K562 (cell line): ENCODE data around the gene PIK3CG. TPM values are rescaled to one million over a fixed set of nuclear protein-coding genes. Genes with fewer than 3 reads are reported as not detected.
"Not testable (repeated sequence)": the region's sequence is repeated elsewhere in the genome, so short reads cannot be mapped to it uniquely, and the experiment has no call there.

Experiments used
- ATAC-seq: fragments of 200-7000 bp; cut with Tn5 transposase; 3 replicates; pipeline ENCODE4 v1.9.1; 2020; ENCODE audit warnings: moderate library complexity
- BruUV-seq: library from RNA; stranded (reverse); fragments of 400-500 nt; replicated peaks from 2 replicates; lab custom pipeline; 2021; lab: Mats Ljungman, UMichigan
- CTCF ChIA-PET: fragments of 300-600 bp; formaldehyde crosslinking; extraction: SDS; loops from one replicate; lab custom pipeline; 2021; ENCODE audit warnings: low intra/inter-chr PET ratio; lab: Yijun Ruan, JAX
- POLR2A ChIA-PET: fragments of 300-600, 350-650 bp; sonication (Branson Sonifier 250); formaldehyde crosslinking; extraction: SDS; loops from one replicate; lab custom pipeline; 2021; ENCODE audit warnings: antibody characterized with exemption, inconsistent platforms; lab: Yijun Ruan, JAX
- DNase-seq, 4 experiments: peaks; one replicate each; pipeline versions ENCODE4 v3.0.0 to v3.0.0-alpha.2; 2011 to 2018; ENCODE audit warnings: low spot score in 3 of 4, mixed read lengths in 3 of 4; ENCODE audit errors: extremely low read depth in 1 of 4
- FAIRE-seq: peaks from 2 replicates; lab custom pipeline; 2011; peaks lifted over from hg19 to GRCh38; lab: Jason Lieb, UNC
- H2AFZ ChIP-seq: 2 replicates; pipeline ENCODE4 v1.6.0; 2011; ENCODE audit warnings: low read depth, low read length, control low read depth, inconsistent platforms
- H3K27ac ChIP-seq: fragments of 200-600 bp; 3 replicates; pipeline ENCODE4 v1.8.0; 2011; ENCODE audit warnings: low read depth, mild to moderate bottlenecking, control low read depth, inconsistent platforms, low read length, moderate library complexity, mixed read lengths; ENCODE audit errors: extremely low read depth
- H3K27me3 ChIP-seq, 2 experiments: fragments of 300-600 bp in 1 of 2; 2 replicates in 1 of 2; 3 replicates in 1 of 2; pipeline versions ENCODE4 v1.6.0 to v1.8.0; 2011; ENCODE audit warnings: inconsistent platforms in 2 of 2, low read length in 2 of 2, mild to moderate bottlenecking in 1 of 2, mixed read lengths in 1 of 2, moderate library complexity in 1 of 2; ENCODE audit not compliant: control insufficient read depth in 2 of 2, insufficient read depth in 2 of 2
- H3K36me3 ChIP-seq: fragments of 300-600 bp; 3 replicates; pipeline ENCODE4 v1.8.0; 2011; ENCODE audit warnings: mild to moderate bottlenecking, low read length, inconsistent platforms; ENCODE audit not compliant: control insufficient read depth, insufficient read depth
- H3K4me1 ChIP-seq, 2 experiments: fragments of 200-600 bp in 1 of 2; replicated peaks in 1 of 2; 2 replicates in 1 of 2; 3 replicates in 1 of 2; pipeline versions ENCODE4 v1.5.1 to v1.8.0; 2011; ENCODE audit warnings: inconsistent platforms in 2 of 2, low read length in 2 of 2, mild to moderate bottlenecking in 1 of 2, mixed read lengths in 1 of 2, moderate library complexity in 1 of 2; ENCODE audit not compliant: control insufficient read depth in 2 of 2, insufficient read depth in 2 of 2
- H3K4me2 ChIP-seq: 2 replicates; pipeline ENCODE4 v1.6.1; 2011; ENCODE audit warnings: low read length, control low read depth, inconsistent platforms, mixed read lengths; ENCODE audit not compliant: insufficient read depth
- H3K4me3 ChIP-seq: fragments of 200-600 bp; sonication (generic), shearing (Covaris generic); 2 replicates; pipeline ENCODE4 v1.5.1; 2016; ENCODE audit warnings: control low read depth, inconsistent platforms
- H3K79me2 ChIP-seq: fragments of 200-600 bp; 3 replicates; pipeline ENCODE4 v1.8.0; 2011; ENCODE audit warnings: low read length, inconsistent platforms; ENCODE audit not compliant: control insufficient read depth, insufficient read depth
- H3K9ac ChIP-seq, 2 experiments: 2 replicates each; pipeline versions ENCODE4 v1.6.0 to v1.6.1; 2011; ENCODE audit warnings: low read depth in 2 of 2, low read length in 2 of 2, control low read depth in 1 of 2, inconsistent platforms in 1 of 2, mild to moderate bottlenecking in 1 of 2, mixed read lengths in 1 of 2; ENCODE audit not compliant: insufficient read depth in 1 of 2
- H3K9me1 ChIP-seq: one replicate; pipeline ENCODE4 v1.6.0; 2011; ENCODE audit warnings: inconsistent platforms, mild to moderate bottlenecking, low read length, moderate library complexity; ENCODE audit not compliant: control insufficient read depth, insufficient read depth
- H3K9me3 ChIP-seq: replicated peaks from 2 replicates; pipeline ENCODE4 v1.5.1; 2011; ENCODE audit warnings: low read depth, low read length, inconsistent platforms; ENCODE audit not compliant: control insufficient read depth, insufficient read depth
- H4K20me1 ChIP-seq: replicated peaks from 2 replicates; pipeline ENCODE4 v1.6.1; 2011; ENCODE audit warnings: low read length, inconsistent platforms, mixed read lengths; ENCODE audit not compliant: control insufficient read depth, insufficient read depth
- GATAD2B ChIP-seq: fragments of 450-650 bp; IDR thresholded peaks from 2 replicates; pipeline ENCODE4 v1.6.1; 2017; ENCODE audit warnings: mild to moderate bottlenecking, borderline replicate concordance
- KDM1A ChIP-seq, 2 experiments: fragments of 450-650 bp; IDR thresholded peaks; 2 replicates each; pipeline ENCODE4 v1.6.1; 2016; ENCODE audit warnings: mild to moderate bottlenecking in 2 of 2
- SREBF1 ChIP-seq: fragments of 150-350 bp; IDR thresholded peaks from 2 replicates; pipeline ENCODE4 v1.6.1; 2014; ENCODE audit warnings: antibody characterized with exemption, low read depth, low read length, borderline replicate concordance
- ZNF146 ChIP-seq: IDR thresholded peaks from one replicate; pipeline ENCODE4 v1.6.1; 2018; ENCODE audit warnings: missing compliant biosample characterization; ENCODE audit not compliant: unreplicated experiment
- WGBS: fragments of 100-300 bp; shearing (Covaris generic); methylation state at CpG from one replicate; pipeline ENCODE4 v1.1.6; 2016; ENCODE audit warnings: low coverage, mixed read lengths; ENCODE audit not compliant: insufficient coverage; ENCODE audit errors: missing lambda C conversion rate; 5-methylcytosine and 5-hydroxymethylcytosine counted together
- in situ Hi-C: fragments of 300-500 bp; cut with MboI; formaldehyde crosslinking; loops from 4 replicates; pipeline ENCODE4 v1.15.0; 2018; ENCODE audit warnings: inconsistent platforms, mixed read lengths
- intact Hi-C: fragments of 100-400 bp; cut with micrococcal nuclease; formaldehyde crosslinking; loops from 2 replicates; pipeline ENCODE4 v1.14.2; 2022
- polyA plus RNA-seq, 8 experiments: library from polyadenylated mRNA; depleted of rRNA in 4 of 8; stranded (reverse) in 5 of 8; unstranded in 3 of 8; fragments of >200 nt; fragmentation: Nextera tagmentation in 2 of 8; fragmentation: Illumina TruSeq in 1 of 8; extraction: Ambion mirVana in 2 of 8; extraction: Trizol in 1 of 8; gene quantifications; 2 replicates each; pipeline versions ENCODE4 v1.2.1 to v1.2.3, GENCODE V29; 2011 to 2014; ENCODE audit warnings: inconsistent platforms in 1 of 8, missing spikeins in 1 of 8
- total RNA-seq, 7 experiments: library from RNA; depleted of rRNA in 6 of 7; stranded (reverse); fragments of >200 nt in 6 of 7; fragmentation: Illumina TruSeq in 2 of 7; extraction: Trizol in 2 of 7; gene quantifications; 2 replicates each; pipeline versions ENCODE4 v1.2.1 to v1.2.3, GENCODE V29; 2011 to 2021; ENCODE audit warnings: low replicate concordance in 1 of 7

PIK3CG gene
- total and polyA plus RNA-seq, 9 of the 15 experiments (the other 6 are each of a cell fraction or from before 2014, with no cell fraction given), result 5.3 to 42.5 (median 29.0) TPM

GRCh38 chr7:106938122-106938521 is 73.0 kb downstream of the PIK3CG start:
- in situ Hi-C loops, BruUV-seq, H3K9me1 ChIP-seq, H2AFZ ChIP-seq, H3K4me3 ChIP-seq, H3K27me3 ChIP-seq, H3K9me3 ChIP-seq, intact Hi-C loops, H3K79me2 ChIP-seq, H4K20me1 ChIP-seq, ATAC-seq, H3K4me1 ChIP-seq, DNase-seq, H3K27ac ChIP-seq, H3K9ac ChIP-seq, CTCF ChIA-PET, H3K4me2 ChIP-seq, FAIRE-seq, H3K36me3 ChIP-seq: not testable (repeated sequence)
- TF ChIP-seq ZNF146 (CRISPR knock-in tag) (peak; percentile 92), KDM1A (IDR thresholded peaks at IDR 0.05) (peak; percentile 46 to 63; a peak in 2 of 4 replicates)
- WGBS, result 56% methylated on average over 7 of the region's 7 CpGs
- POLR2A ChIA-PET, result interaction anchor here (1.0 kb wide), 1 partner anchor 10 kb away, joined by 4 read pairs; no protein-coding TSS in a partner anchor

GRCh38 chr7:106938803-106939202 is 73.7 kb downstream of the PIK3CG start:
- Histone ChIP-seq H4K20me1 (no peaks in the 10 kb centered on the region), H3K9me1 (no peaks in the 10 kb centered on the region), H3K4me3 (no peak overlapping the region), H3K4me1 (no peaks in the 10 kb centered on the region), H3K79me2 (no peaks in the 10 kb centered on the region), H3K9me3 (no peaks in the 10 kb centered on the region), H3K27me3 (no peaks in the 10 kb centered on the region), H3K27ac (no peak overlapping the region), H2AFZ (no peak overlapping the region), H3K36me3 (no peaks in the 10 kb centered on the region), H3K9ac (no peak overlapping the region), H3K4me2 (no peak overlapping the region)
- no peak for DNase-seq
- intact Hi-C loops (no loop called here), in situ Hi-C loops (no loop called here)
- BruUV-seq, result no TSS peak
- FAIRE-seq, result no peak
- WGBS, result 50% methylated on average over 5 of the region's 5 CpGs
- POLR2A ChIA-PET, result interaction anchor here (0.9 to 1.0 kb wide), 2 partner anchors 9 to 230 kb away, joined by 3 to 4 read pairs; partner anchors contain the start of gene HBP1
- CTCF ChIA-PET, result no interaction called here
- ATAC-seq, result no peak
- TF ChIP-seq GATAD2B, result no peak
- no peak for TF ChIP-seq SREBF1
